PC-3 (cell line): Measurements from ENCODE around the gene SIGLEC12. TPM values are rescaled to one million over a fixed set of nuclear protein-coding genes. Genes with fewer than 3 reads are reported as not detected.

Source experiments
- ATAC-seq: fragments of 200-7000 bp; cut with Tn5 transposase; 2 replicates; pipeline ENCODE4 v1.9.1; 2020; ENCODE audit warnings: mild to moderate bottlenecking, moderate library complexity
- BruUV-seq: library from RNA; stranded (reverse); fragments of 400-500 nt; replicated peaks from 2 replicates; lab custom pipeline; 2021; lab: Mats Ljungman, UMichigan
- CTCF ChIA-PET: fragments of 300-600 bp; sonication (Branson Sonifier 250); formaldehyde crosslinking; loops from one replicate; lab custom pipeline; 2022; ENCODE audit warnings: antibody characterized with exemption; lab: Charles Lee
- POLR2A ChIA-PET: fragments of 300-600 bp; sonication (Branson Sonifier 250); formaldehyde crosslinking; loops from one replicate; lab custom pipeline; 2022; ENCODE audit warnings: antibody characterized with exemption; ENCODE audit not compliant: unreplicated experiment; lab: Charles Lee
- DNase-seq: peaks from one replicate; pipeline ENCODE4 v3.0.0-alpha.2; 2015
- H2AFZ ChIP-seq: fragments of 300-600 bp; sonication (generic); 2 replicates; pipeline ENCODE4 v1.6.0; 2016; ENCODE audit warnings: antibody characterized with exemption, low read length
- H3F3A ChIP-seq: fragments of 300-600 bp; sonication (generic); one replicate; pipeline ENCODE4 v1.6.0; 2017; ENCODE audit warnings: antibody characterized with exemption, low read length, control low read depth, mild to moderate bottlenecking; ENCODE audit not compliant: unreplicated experiment
- H3K27ac ChIP-seq: fragments of 300-600 bp; sonication (generic); 2 replicates; pipeline ENCODE4 v1.5.1; 2016; ENCODE audit warnings: mild to moderate bottlenecking, low read length
- H3K27me3 ChIP-seq: fragments of 300-600 bp; sonication (generic); 2 replicates; pipeline ENCODE4 v1.6.1; 2016; ENCODE audit warnings: low read length, mixed read lengths
- H3K36me3 ChIP-seq: fragments of 300-600 bp; sonication (generic); 2 replicates; pipeline ENCODE4 v1.6.1; 2016; ENCODE audit warnings: low read depth, mixed run types, low read length, mixed read lengths
- H3K4me1 ChIP-seq: fragments of 300-600 bp; sonication (generic); 2 replicates; pipeline ENCODE4 v1.5.1; 2016; ENCODE audit warnings: low read length; ENCODE audit not compliant: insufficient read depth
- H3K4me2 ChIP-seq: fragments of 300-600 bp; sonication (generic); 2 replicates; pipeline ENCODE4 v1.6.0; 2016; ENCODE audit warnings: low read length
- H3K4me3 ChIP-seq: fragments of 300-600 bp; sonication (generic); 2 replicates; pipeline ENCODE4 v1.5.1; 2016; ENCODE audit warnings: mild to moderate bottlenecking, low read length, mixed read lengths
- H3K79me2 ChIP-seq: fragments of 300-600 bp; sonication (generic); 2 replicates; pipeline ENCODE4 v1.6.1; 2017; ENCODE audit warnings: low read length, mixed read lengths
- H3K9ac ChIP-seq: fragments of 300-600 bp; sonication (generic); 2 replicates; pipeline ENCODE4 v1.6.0; 2016; ENCODE audit warnings: mild to moderate bottlenecking, low read length
- H3K9me2 ChIP-seq: fragments of 300-600 bp; sonication (generic); replicated peaks from 2 replicates; pipeline ENCODE4 v1.6.1; 2016; ENCODE audit warnings: mixed run types, low read length, mixed read lengths
- H3K9me3 ChIP-seq: fragments of 300-600 bp; sonication (generic); 2 replicates; pipeline ENCODE4 v1.6.1; 2016; ENCODE audit warnings: low read length, mixed read lengths
- H4K20me1 ChIP-seq: fragments of 300-600 bp; sonication (generic); 2 replicates; pipeline ENCODE4 v1.6.1; 2016; ENCODE audit warnings: low read length, mixed read lengths
- CTCF ChIP-seq: fragments of 300-600 bp; sonication (generic); conservative IDR thresholded peaks from 2 replicates; pipeline ENCODE4 v1.5.1; 2017; ENCODE audit warnings: antibody characterized with exemption, low read depth, mild to moderate bottlenecking, low read length
- EZH2 ChIP-seq: fragments of 300-600 bp; sonication (generic); IDR thresholded peaks from one replicate; pipeline ENCODE4 v1.6.1; 2017; ENCODE audit warnings: antibody characterized with exemption, mild to moderate bottlenecking, low read length; ENCODE audit not compliant: unreplicated experiment
- EZH2phosphoT487 ChIP-seq: fragments of 300-600 bp; sonication (generic); IDR thresholded peaks from 2 replicates; pipeline ENCODE4 v1.6.1; 2018; ENCODE audit warnings: mild to moderate bottlenecking, antibody characterized with exemption, low read length, borderline replicate concordance
- intact Hi-C: fragments of 100-400 bp; cut with micrococcal nuclease; formaldehyde crosslinking; loops from 2 replicates; pipeline ENCODE4 v1.9.0; 2023
- total RNA-seq: library from RNA; depleted of rRNA; stranded (reverse); fragments of >200 nt; gene quantifications from 2 replicates; pipeline ENCODE4 v1.2.3, GENCODE V29; 2014

The SIGLEC12 gene
- total RNA-seq, 1 experiment from 2014 or later = not detected

- H3K9me2 ChIP-seq = no peaks in the 10 kb centered on the region
- ATAC-seq (no peak), DNase-seq (no peak)
- no TSS peak for BruUV-seq
- H3K9me3 ChIP-seq = no peaks in the 10 kb centered on the region
- H3K79me2 ChIP-seq = no peaks in the 10 kb centered on the region
- no peak overlapping the region for H3K4me3 ChIP-seq
- H3K27ac ChIP-seq = no peak overlapping the region
- TF ChIP-seq EZH2 (no peak), EZH2phosphoT487 (no peak), CTCF (no peak)
- no peak overlapping the region for H3K9ac ChIP-seq
- H3K4me2 ChIP-seq = peak overlapping the region; percentile 41
- no peak overlapping the region for H2AFZ ChIP-seq
- intact Hi-C loops = no loop called here
- no peaks in the 10 kb centered on the region for H3K36me3 ChIP-seq
- CTCF ChIA-PET = no interaction called here
- peaks cover 15% of the 10 kb centered on the region for H3K4me1 ChIP-seq
- H3K27me3 ChIP-seq = peaks cover 29% of the 10 kb centered on the region
- no peaks in the 10 kb centered on the region for H3F3A ChIP-seq
- POLR2A ChIA-PET = no interaction called here
- no peaks in the 10 kb centered on the region for H4K20me1 ChIP-seq
Observed at GRCh38 chr19:51547397-51548212, 46.0 kb upstream of the SIGLEC12 start.

- ATAC-seq (peak; percentile 50), DNase-seq (peak; percentile 82)
- TF ChIP-seq EZH2 = no peak
- no peak for TF ChIP-seq CTCF
- TF ChIP-seq EZH2phosphoT487 = no peak
- peaks cover 36% of the 10 kb centered on the region for H3K27me3 ChIP-seq
- H3K79me2 ChIP-seq = no peaks in the 10 kb centered on the region
- no peak overlapping the region for H3K9ac ChIP-seq
- H3K27ac ChIP-seq = no peak overlapping the region
- no TSS peak for BruUV-seq
- no peaks in the 10 kb centered on the region for H3F3A ChIP-seq
- no peaks in the 10 kb centered on the region for H3K36me3 ChIP-seq
- POLR2A ChIA-PET = no interaction called here
- no peaks in the 10 kb centered on the region for H3K9me2 ChIP-seq
- CTCF ChIA-PET = no interaction called here
- H4K20me1 ChIP-seq = no peaks in the 10 kb centered on the region
- H3K9me3 ChIP-seq = no peaks in the 10 kb centered on the region
- peak overlapping the region; percentile 41 for H3K4me2 ChIP-seq
- peaks cover 15% of the 10 kb centered on the region for H3K4me1 ChIP-seq
- no peak overlapping the region for H2AFZ ChIP-seq
- no peak overlapping the region for H3K4me3 ChIP-seq
- intact Hi-C loops = no loop called here
Observed at GRCh38 chr19:51546650-51547396, 45.2 kb upstream of the SIGLEC12 start.
